ENCODE data around the gene CENPT. TPM values are rescaled to one million over a fixed set of nuclear protein-coding genes. Genes with fewer than 3 reads are reported as not detected.

Gene CENPT
- total and polyA plus RNA-seq, 2 of the 13 experiments (the other 11 are each of a cell fraction or from before 2014, with no cell fraction given) = 40.9 to 43.3 TPM

DNA sequence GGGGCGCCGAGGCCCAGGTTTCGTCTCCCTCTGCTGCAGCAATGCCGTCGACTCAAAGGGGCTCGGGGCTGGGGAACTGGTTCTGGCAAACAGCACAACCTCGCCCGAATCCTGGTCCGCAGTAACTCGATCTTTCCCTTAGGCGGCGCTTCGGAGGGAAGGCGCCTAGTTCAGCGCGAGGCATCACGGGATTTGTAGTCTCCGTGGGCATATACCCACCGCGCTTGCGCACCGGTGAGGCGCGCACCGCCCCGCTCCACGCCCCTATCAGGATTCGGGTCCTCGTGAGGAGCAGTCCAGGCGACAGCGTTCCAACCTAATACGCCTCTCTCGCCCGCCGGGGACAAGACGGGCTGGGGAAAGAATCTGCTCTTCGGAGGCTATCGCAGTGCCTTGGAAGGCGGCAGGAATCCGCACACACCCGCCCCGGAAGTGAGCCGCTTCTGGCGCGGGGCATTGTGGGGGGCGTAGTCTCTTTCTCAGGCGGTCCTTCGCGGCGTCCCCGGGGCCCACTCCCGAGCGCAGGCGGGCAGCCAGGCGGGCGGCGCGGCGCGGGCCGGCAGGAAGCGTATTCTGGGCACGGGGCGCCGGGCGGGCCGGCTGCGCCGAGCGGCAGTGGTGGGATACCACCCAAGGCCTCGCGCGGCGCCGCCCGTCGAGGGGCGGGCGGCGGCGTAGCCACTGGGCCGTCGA lies 5.5 kb downstream of the CENPT start, which contains the start of gene THAP11 (continued):
- no peak for TF ChIP-seq NBN (conservative IDR thresholded peaks at IDR 0.05)
- no peak for TF ChIP-seq BCLAF1 (IDR thresholded peaks at IDR 0.05)

DNA sequence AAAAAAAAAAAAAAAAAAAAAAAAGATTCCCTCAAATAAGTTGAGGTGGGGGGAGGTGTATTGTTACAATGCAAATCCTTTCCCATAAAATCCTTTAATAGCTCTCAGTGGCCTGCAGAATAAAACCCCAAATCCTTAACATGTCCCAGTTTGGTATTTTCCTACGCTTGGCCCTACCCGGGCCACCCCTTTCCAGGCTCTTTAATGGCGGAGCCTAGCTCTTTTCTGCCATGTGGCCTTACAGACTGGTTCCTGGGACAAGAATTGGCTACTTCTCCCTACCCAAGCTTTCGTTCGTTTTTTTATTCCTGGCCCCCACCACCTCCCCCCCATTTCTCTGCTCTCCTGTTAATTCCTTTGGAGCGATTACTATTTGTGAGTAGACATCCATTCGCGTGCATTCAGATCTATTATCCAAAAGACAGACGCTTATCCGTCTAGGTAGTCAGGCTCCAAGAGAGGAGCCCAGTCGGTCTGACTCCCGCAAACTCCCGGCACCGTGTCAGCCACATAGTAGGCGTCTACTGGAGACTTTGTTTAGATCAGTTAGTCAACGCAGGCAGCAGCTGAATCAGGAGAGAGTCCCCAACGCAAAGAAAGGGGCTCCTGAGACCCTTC lies 6.2 kb downstream of the CENPT start:
- TSS peak; percentile 46 for BruUV-seq (replicated peaks)
- no peak for DNase-seq (ENCODE audit: low spot score)
- peak; percentile 2 for ATAC-seq
- POLR2A ChIA-PET = interaction anchor here (0.8 kb wide), 1 partner anchor 181 kb away, joined by 3 read pairs; the partner anchor contains the start of gene ACD
- Histone ChIP-seq H3K27ac (ENCODE audit: extremely low read length, insufficient read depth, low read length) (peak overlapping the region; percentile 92), H3K36me3 (replicated peaks in 1 of 2; ENCODE audit: control insufficient read depth in 1 of 2, insufficient read depth in 2 of 2, low read length in 2 of 2) (no peaks in the 10 kb centered on the region), H3K79me2 (ENCODE audit: insufficient read depth, low read length) (peaks cover 33% of the 10 kb centered on the region), H3K4me2 (ENCODE audit: low read depth, low read length) (peak overlapping the region; percentile 89), H3K9me3 (ENCODE audit: low read length) (no peaks in the 10 kb centered on the region), H3K27me3 (ENCODE audit: control insufficient read depth in 1 of 2, insufficient read depth in 2 of 2, low read length in 2 of 2) (no peaks in the 10 kb centered on the region; a peak in 1 of 5 replicates), H2AFZ (ENCODE audit: low read length) (peak overlapping the region; percentile 88), H3K4me3 (replicated peaks in 1 of 3; ENCODE audit: insufficient read depth in 1 of 3, low read depth in 2 of 3, low read length in 3 of 3) (peak overlapping the region; percentile 80 to 97 (median 92)), H4K20me1 (ENCODE audit: insufficient read depth, low read length) (peaks cover 16% of the 10 kb centered on the region), H3K4me1 (ENCODE audit: insufficient read depth, low read length) (peaks cover 53% of the 10 kb centered on the region), H3K9ac (ENCODE audit: insufficient read depth, low read depth, low read length) (peak overlapping the region; percentile 93)
- intact Hi-C loops (cut with micrococcal nuclease; ENCODE audit: unreplicated experiment) (no loop called here), in situ Hi-C loops (cut with HindIII; ENCODE audit: extremely low pct_ligation_motif_present, low pct_unique_long_range_greater_than_20kb) (no loop called here)
- CTCF ChIA-PET (ENCODE audit: low intra/inter-chr PET ratio, low total read pairs) = interaction anchor here (1.0 to 2.6 kb wide), 5 partner anchors 24 to 173 kb away, joined by 3 to 28 read pairs (median 3); no protein-coding TSS in a partner anchor
- 34% methylated on average over 17 of the region's 17 CpGs for WGBS (ENCODE audit: low lambda C conversion rate)
- no peak for FAIRE-seq
- TF ChIP-seq ZNF670 (CRISPR knock-in tag; IDR thresholded peaks at IDR 0.05; ENCODE audit: borderline replicate concordance) (0 out of 2 replicates have a peak, but pooled peaks have one; percentile 74), ZNF746 (CRISPR knock-in tag; IDR thresholded peaks at IDR 0.05) (peak; percentile 81; the same call in 1 of the 2 replicates), ZNF275 (CRISPR knock-in tag; IDR thresholded peaks at IDR 0.05; ENCODE audit: borderline replicate concordance) (0 out of 2 replicates have a peak, but pooled peaks have one; percentile 1), TRIM24 (CRISPR knock-in tag; IDR thresholded peaks at IDR 0.05) (0 out of 2 replicates have a peak, but pooled peaks have one; percentile 35), ZNF33A (CRISPR knock-in tag; IDR thresholded peaks at IDR 0.05; ENCODE audit: borderline replicate concordance) (peak; percentile 29; the same call in 1 of the 2 replicates), ZSCAN31 (CRISPR knock-in tag; IDR thresholded peaks at IDR 0.05; ENCODE audit: low read depth) (no peak), AHR (CRISPR knock-in tag; IDR thresholded peaks at IDR 0.05) (no peak), GATA4 (IDR thresholded peaks at IDR 0.05; ENCODE audit: borderline replicate concordance, low read depth) (peak; percentile 38; the same call in 1 of the 2 replicates), YY1 (IDR thresholded peaks at IDR 0.05; ENCODE audit: insufficient read depth, insufficient replicate concordance, low read depth, low read length) (peak; percentile 15), REST (IDR thresholded peaks at IDR 0.05; ENCODE audit: borderline replicate concordance in 1 of 2, low read depth in 1 of 2, low read length in 2 of 2) (0 out of 4 replicates have a peak, but pooled peaks of 1 of the 2 experiments have one; percentile 32)
